ENCODE measurements around the gene SLC9A9. TPM values are rescaled to one million over a fixed set of nuclear protein-coding genes. Genes with fewer than 3 reads are reported as not detected.
"Not testable (repeated sequence)": the region's sequence is repeated elsewhere in the genome, so short reads cannot be mapped to it uniquely, and the experiment has no call there.

Gene SLC9A9
- total RNA-seq, 6 experiments from 2014 or later = 1.3 to 6.3 (median 3.0) TPM

- DNase-seq = no peak
- no peak for TF ChIP-seq CTCF (IDR thresholded peaks at IDR 0.05)
- Histone ChIP-seq H3K4me3 (no peak overlapping the region), H3K36me3 (no peaks in the 10 kb centered on the region), H3K27ac (no peak overlapping the region), H3K4me1 (no peaks in the 10 kb centered on the region), H3K27me3 (no peaks in the 10 kb centered on the region), H3K9me3 (no peaks in the 10 kb centered on the region)
- WGBS (ENCODE audit: insufficient coverage, low coverage, low lambda C conversion rate, missing lambda C conversion rate) = 28% methylated on average over 3 of the region's 3 CpGs
- no peak for ATAC-seq
- intact Hi-C loops (cut with DNase I) = no loop called here
Observed at GRCh38 chr3:143809121-143809621, 39.1 kb downstream of the SLC9A9 start.

GRCh38 chr3:143808030-143808429, 40.2 kb downstream of the SLC9A9 start:
- Histone ChIP-seq H3K9me3 (no peaks in the 10 kb centered on the region), H3K36me3 (no peaks in the 10 kb centered on the region), H3K27ac (no peak overlapping the region), H3K27me3 (no peaks in the 10 kb centered on the region), H3K4me1 (no peaks in the 10 kb centered on the region), H3K4me3 (no peak overlapping the region)
- TF ChIP-seq CTCF (IDR thresholded peaks at IDR 0.05) = no peak
- TF ChIP-seq POLR2A (IDR thresholded peaks at IDR 0.05) = no peak
- DNase-seq (no peak), ATAC-seq (no peak)
- WGBS (ENCODE audit: insufficient coverage, low coverage, low lambda C conversion rate, missing lambda C conversion rate) = 35% methylated on average over 2 of the region's 2 CpGs
- intact Hi-C loops (cut with DNase I) = no loop called here

GRCh38 chr3:143806038-143806437, 42.2 kb downstream of the SLC9A9 start:
- TF ChIP-seq POLR2A (IDR thresholded peaks at IDR 0.05) (no peak), CTCF (IDR thresholded peaks at IDR 0.05) (no peak)
- Histone ChIP-seq H3K4me3 (no peak overlapping the region), H3K4me1 (no peaks in the 10 kb centered on the region), H3K36me3 (no peaks in the 10 kb centered on the region), H3K27me3 (no peaks in the 10 kb centered on the region), H3K27ac (no peak overlapping the region), H3K9me3 (no peaks in the 10 kb centered on the region)
- intact Hi-C loops (cut with DNase I) = no loop called here
- 33% methylated on average over 4 of the region's 4 CpGs for WGBS (ENCODE audit: insufficient coverage, low coverage, low lambda C conversion rate, missing lambda C conversion rate)
- ATAC-seq (peak in 1 of 4 donors; percentile 46), DNase-seq (no peak)

- H3K36me3 ChIP-seq; H3K27me3 ChIP-seq; intact Hi-C loops (cut with DNase I); ATAC-seq; H3K9me3 ChIP-seq; DNase-seq; H3K4me3 ChIP-seq; H3K27ac ChIP-seq; H3K4me1 ChIP-seq: not testable (repeated sequence)
- 75% methylated on average over 7 of the region's 7 CpGs for WGBS (ENCODE audit: insufficient coverage, low coverage, low lambda C conversion rate, missing lambda C conversion rate)
Observed at GRCh38 chr3:143805476-143805875, 42.8 kb downstream of the SLC9A9 start.

GRCh38 chr3:143801046-143801445, 47.2 kb downstream of the SLC9A9 start:
- H3K4me1 ChIP-seq; H3K36me3 ChIP-seq; H3K27ac ChIP-seq; H3K4me3 ChIP-seq; H3K27me3 ChIP-seq; ATAC-seq; H3K9me3 ChIP-seq; DNase-seq; intact Hi-C loops (cut with DNase I): not testable (repeated sequence)
- whole genome bisulfite sequencing (ENCODE audit: insufficient coverage, low coverage, low lambda C conversion rate, missing lambda C conversion rate) = 85% methylated on average over 5 of the region's 5 CpGs

GRCh38 chr3:143798151-143798550, 50.1 kb downstream of the SLC9A9 start:
- intact Hi-C loops (cut with DNase I); H3K4me3 ChIP-seq; DNase-seq; H3K36me3 ChIP-seq; ATAC-seq; H3K4me1 ChIP-seq; H3K9me3 ChIP-seq; H3K27me3 ChIP-seq; H3K27ac ChIP-seq: not testable (repeated sequence)
- 74% methylated on average over 7 of the region's 7 CpGs for WGBS (ENCODE audit: insufficient coverage, low coverage, low lambda C conversion rate, missing lambda C conversion rate)

All from right lobe of liver (tissue), 6 donors.